Activated CD8-positive, alpha-beta memory T cell treated with anti-CD3 and anti-CD28 coated beads for 4 hours (primary cell): Measurements from ENCODE around the gene TIMM22.
"Not testable (repeated sequence)": the region's sequence is repeated elsewhere in the genome, so short reads cannot be mapped to it uniquely, and the experiment has no call there.

Source experiments
- DNase-seq, 2 donors: peaks; one replicate each; pipeline ENCODE4 v3.0.0-alpha.2; 2020; ENCODE audit warnings: low read depth in 2 of 2

TIMM22 gene

GRCh38 chr17:971861-972260 is 25.1 kb upstream of the TIMM22 start:
- DNase-seq = not testable (repeated sequence)

GRCh38 chr17:973053-973452 is 23.9 kb upstream of the TIMM22 start:
- no peak for DNase-seq

- DNase-seq = not testable (repeated sequence)
These were observed 22.2 kb upstream of the TIMM22 start for GRCh38 chr17:974778-975177.

GRCh38 chr17:975371-975915 is 21.5 kb upstream of the TIMM22 start:
- DNase-seq = no peak

GRCh38 chr17:976312-976711 is 20.6 kb upstream of the TIMM22 start:
- DNase-seq = no peak

GRCh38 chr17:977166-977565 is 19.8 kb upstream of the TIMM22 start:
- DNase-seq = no peak

GRCh38 chr17:978103-979093 is 18.5 kb upstream of the TIMM22 start:
- no peak for DNase-seq

GRCh38 chr17:979212-979538 is 17.8 kb upstream of the TIMM22 start:
- DNase-seq = no peak

GRCh38 chr17:979539-980405 is 17.2 kb upstream of the TIMM22 start, which contains the start of gene NXN:
TSS of gene NXN (minus strand) at chr17:979776.
- peak; percentile 81 to 82 for DNase-seq

- DNase-seq = peak; percentile 39 to 62
These were observed 16.3 kb upstream of the TIMM22 start for GRCh38 chr17:980406-981291.

- no peak for DNase-seq
These were observed 15.7 kb upstream of the TIMM22 start for GRCh38 chr17:981292-981658.

GRCh38 chr17:983921-984320 is 13.0 kb upstream of the TIMM22 start:
- no peak for DNase-seq

GRCh38 chr17:986322-986929 is 10.5 kb upstream of the TIMM22 start:
- no peak for DNase-seq

- DNase-seq = no peak
These were observed 9.0 kb upstream of the TIMM22 start for GRCh38 chr17:987931-988330.

- no peak for DNase-seq
These were observed 8.4 kb upstream of the TIMM22 start for GRCh38 chr17:988561-988960.

- DNase-seq = no peak
These were observed 4.0 kb upstream of the TIMM22 start for GRCh38 chr17:992933-993332.

GRCh38 chr17:995324-995723 is 1.6 kb upstream of the TIMM22 start:
- DNase-seq = not testable (repeated sequence)

- DNase-seq = no peak
These were observed 1.2 kb downstream of the TIMM22 start for GRCh38 chr17:998111-998510.

GRCh38 chr17:1000597-1001461 is 3.9 kb downstream of the TIMM22 start:
- DNase-seq = no peak
